Mesendoderm (in vitro differentiated cells): ENCODE measurements around the gene RECQL5. TPM values are rescaled to one million over a fixed set of nuclear protein-coding genes. Genes with fewer than 3 reads are reported as not detected.

Source experiments
- DNase-seq: peaks from one replicate; pipeline ENCODE4 v3.0.0; 2013
- H2AK5ac ChIP-seq: 2 replicates; pipeline ENCODE4 v1.6.1; 2013; ENCODE audit warnings: low read length, inconsistent platforms
- H2BK120ac ChIP-seq: 2 replicates; pipeline ENCODE4 v1.6.1; 2013; ENCODE audit warnings: low read depth, mild to moderate bottlenecking, low read length, moderate library complexity, mixed read lengths
- H2BK15ac ChIP-seq: replicated peaks from 2 replicates; pipeline ENCODE4 v1.6.1; 2013; ENCODE audit warnings: low read depth, mild to moderate bottlenecking, moderate library complexity
- H2BK5ac ChIP-seq: 2 replicates; pipeline ENCODE4 v1.6.1; 2013; ENCODE audit warnings: low read length, inconsistent platforms
- H3K18ac ChIP-seq: 2 replicates; pipeline ENCODE4 v1.6.1; 2013; ENCODE audit warnings: mild to moderate bottlenecking, low read length, mixed read lengths
- H3K23ac ChIP-seq: one replicate; pipeline ENCODE4 v1.6.1; 2013; ENCODE audit warnings: low read length
- H3K27ac ChIP-seq: 2 replicates; pipeline ENCODE4 v1.5.1; 2013; ENCODE audit warnings: low read depth, mild to moderate bottlenecking, inconsistent platforms, low read length, moderate library complexity
- H3K27me3 ChIP-seq: 2 replicates; pipeline ENCODE4 v1.6.1; 2013; ENCODE audit warnings: low read length, control low read depth, mild to moderate bottlenecking, inconsistent platforms; ENCODE audit not compliant: insufficient read depth, poor library complexity
- H3K36me3 ChIP-seq: 2 replicates; pipeline ENCODE4 v1.6.1; 2013; ENCODE audit warnings: low read length, inconsistent platforms; ENCODE audit not compliant: control insufficient read depth, insufficient read depth
- H3K4ac ChIP-seq: one replicate; pipeline ENCODE4 v1.6.1; 2013; ENCODE audit warnings: low read depth, mild to moderate bottlenecking, low read length, moderate library complexity
- H3K4me1 ChIP-seq: 2 replicates; pipeline ENCODE4 v1.6.1; 2013; ENCODE audit warnings: low read depth, low read length, inconsistent platforms; ENCODE audit not compliant: control insufficient read depth
- H3K4me2 ChIP-seq: 2 replicates; pipeline ENCODE4 v1.6.1; 2013; ENCODE audit warnings: low read length
- H3K4me3 ChIP-seq: 2 replicates; pipeline ENCODE4 v1.5.1; 2013; ENCODE audit warnings: mild to moderate bottlenecking, low read length
- H3K56ac ChIP-seq: one replicate; pipeline ENCODE4 v1.6.1; 2013; ENCODE audit warnings: low read length
- H3K79me1 ChIP-seq: 2 replicates; pipeline ENCODE4 v1.6.1; 2013; ENCODE audit warnings: low read length, inconsistent platforms
- H3K79me2 ChIP-seq: 2 replicates; pipeline ENCODE4 v1.6.1; 2013; ENCODE audit warnings: mild to moderate bottlenecking, low read length; ENCODE audit not compliant: control insufficient read depth, insufficient read depth
- H3K9ac ChIP-seq: 2 replicates; pipeline ENCODE4 v1.6.1; 2013; ENCODE audit warnings: low read length, inconsistent platforms
- H4K5ac ChIP-seq: one replicate; pipeline ENCODE4 v1.6.1; 2013; ENCODE audit warnings: low read length
- H4K8ac ChIP-seq: one replicate; pipeline ENCODE4 v1.6.1; 2013; ENCODE audit warnings: low read depth, mild to moderate bottlenecking, control low read depth, low read length, moderate library complexity
- WGBS: extraction: QIAGEN DNeasy Blood & Tissue Kit; methylation state at CpG from one replicate; pipeline ENCODE4 v1.1.7; 2013; ENCODE audit warnings: low lambda C conversion rate, missing lambda C conversion rate; ENCODE audit not compliant: insufficient coverage; ENCODE audit errors: extremely low coverage; 5-methylcytosine and 5-hydroxymethylcytosine counted together
- polyA plus RNA-seq, 2 experiments: library from polyadenylated mRNA; stranded (reverse); fragments of 200-250 nt; gene quantifications; one replicate each; pipeline ENCODE4 v1.2.3, GENCODE V29; 2013

RECQL5 gene
- polyA plus RNA-seq (2013, experiment 1 of 2) = 12.6 TPM
- 11.4 TPM for polyA plus RNA-seq (2013, experiment 2 of 2)

DNA sequence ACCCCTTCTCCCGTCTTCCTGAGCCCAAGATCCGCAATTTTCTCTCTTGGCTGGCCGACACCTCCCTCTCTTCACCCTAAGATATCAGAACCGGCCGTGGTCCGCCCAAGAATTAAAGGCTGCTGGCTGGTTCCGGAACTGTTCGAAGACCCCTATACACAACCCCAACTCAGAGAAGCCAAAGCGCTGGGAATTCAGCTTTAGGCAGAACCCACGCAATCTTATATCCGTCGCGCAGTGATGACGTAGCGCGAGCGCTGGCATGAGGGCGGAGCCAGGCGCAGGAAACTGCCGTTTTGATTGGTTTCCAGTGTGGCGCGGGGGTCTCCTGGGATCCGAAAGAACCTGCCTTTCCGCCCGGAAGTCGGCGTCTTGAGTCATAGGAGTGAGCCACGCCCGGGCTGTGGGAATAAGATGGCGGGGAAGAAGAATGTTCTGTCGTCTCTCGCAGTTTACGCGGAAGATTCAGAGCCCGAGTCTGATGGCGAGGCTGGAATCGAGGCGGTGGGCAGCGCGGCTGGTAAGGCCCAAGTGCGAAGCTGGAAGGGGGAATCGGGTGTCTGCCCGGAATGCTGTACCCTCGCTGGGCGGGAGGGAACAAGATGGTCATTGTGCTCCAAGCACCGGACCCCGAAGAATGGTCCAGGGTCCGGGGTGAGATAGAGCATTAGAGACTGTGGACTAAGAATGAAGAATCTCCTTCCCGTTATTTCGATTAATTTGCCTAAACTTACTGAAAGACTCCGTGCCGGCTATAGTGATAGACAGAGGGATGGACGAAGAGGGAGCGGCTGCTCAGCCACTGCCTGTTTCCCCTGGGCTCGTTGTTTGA is at the start of gene RECQL5, which contains the start of gene SAP30BP:
Gene RECQL5 (minus strand): TSS at position 196 of the 832 bp plus-strand sequence. CDS start 597 bp downstream, outside the sequence.
Gene SAP30BP (plus strand): TSS at position 380 of the 832 bp plus-strand sequence. CDS start 35 bp downstream, at position 415.
- H3K4me3 ChIP-seq = peak within 1 kb of the TSS; percentile 88
- WGBS = no CpG with 5 or more reads among the region's 55 CpGs
- peaks cover 9% of the 10 kb centered on the region for H3K79me1 ChIP-seq
- peak within 1 kb of the TSS; percentile 15 for H4K5ac ChIP-seq
- no peak within 1 kb of the TSS for H2AK5ac ChIP-seq
- no peak within 1 kb of the TSS for H3K18ac ChIP-seq
- H3K4me1 ChIP-seq = no peaks in the 10 kb centered on the region
- H3K27ac ChIP-seq = no peak within 1 kb of the TSS
- H3K9ac ChIP-seq = peak within 1 kb of the TSS; percentile 92
- H3K4ac ChIP-seq = no peak within 1 kb of the TSS
- peak within 1 kb of the TSS; percentile 97 for H4K8ac ChIP-seq
- H2BK15ac ChIP-seq = no peak within 1 kb of the TSS
- H3K79me2 ChIP-seq = peaks cover 27% of the 10 kb centered on the region
- peak within 1 kb of the TSS; percentile 95 for H3K56ac ChIP-seq
- H3K36me3 ChIP-seq = no peaks in the 10 kb centered on the region
- peak; percentile 99 for DNase-seq
- peak within 1 kb of the TSS; percentile 84 for H3K4me2 ChIP-seq
- no peaks in the 10 kb centered on the region for H3K27me3 ChIP-seq
- no peak within 1 kb of the TSS for H2BK5ac ChIP-seq
- no peak within 1 kb of the TSS for H3K23ac ChIP-seq
- no peak within 1 kb of the TSS for H2BK120ac ChIP-seq

DNA sequence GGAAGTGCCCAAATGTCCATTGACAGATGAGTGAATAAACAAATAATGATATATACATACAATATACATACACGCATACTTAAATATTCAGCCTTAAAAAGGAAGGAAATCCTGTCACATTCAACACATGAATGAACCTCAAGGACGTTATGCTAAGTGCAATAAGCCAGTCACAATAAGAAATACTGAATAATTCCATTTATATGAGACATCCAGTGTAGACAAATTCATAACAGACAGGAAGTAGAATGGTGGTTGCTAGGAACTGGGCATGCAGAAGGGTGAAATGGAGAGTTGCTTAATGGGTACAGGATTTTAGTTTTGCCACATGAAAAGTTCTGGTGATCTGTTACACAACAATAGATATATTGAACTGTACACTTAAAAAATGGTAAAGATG is 45.5 kb upstream of the RECQL5 start:
- no peak overlapping the region for H2BK120ac ChIP-seq
- no CpG with 5 or more reads among the region's 2 CpGs for WGBS
- no peak for DNase-seq
- no peak overlapping the region for H3K18ac ChIP-seq
- no peak overlapping the region for H2AK5ac ChIP-seq
- no peak overlapping the region for H2BK5ac ChIP-seq
- no peak overlapping the region for H3K4me2 ChIP-seq
- H3K36me3 ChIP-seq = no peaks in the 10 kb centered on the region
- no peak overlapping the region for H3K27ac ChIP-seq
- no peaks in the 10 kb centered on the region for H3K4me1 ChIP-seq
- H3K9ac ChIP-seq = no peak overlapping the region
- H3K4ac ChIP-seq = no peak overlapping the region
- H3K79me1 ChIP-seq = no peaks in the 10 kb centered on the region
- H4K8ac ChIP-seq = no peak overlapping the region
- no peaks in the 10 kb centered on the region for H3K27me3 ChIP-seq
- H3K23ac ChIP-seq = no peak overlapping the region
- H2BK15ac ChIP-seq = no peak overlapping the region
- no peaks in the 10 kb centered on the region for H3K79me2 ChIP-seq
- H3K4me3 ChIP-seq = no peak overlapping the region
- no peak overlapping the region for H3K56ac ChIP-seq
- H4K5ac ChIP-seq = no peak overlapping the region

DNA sequence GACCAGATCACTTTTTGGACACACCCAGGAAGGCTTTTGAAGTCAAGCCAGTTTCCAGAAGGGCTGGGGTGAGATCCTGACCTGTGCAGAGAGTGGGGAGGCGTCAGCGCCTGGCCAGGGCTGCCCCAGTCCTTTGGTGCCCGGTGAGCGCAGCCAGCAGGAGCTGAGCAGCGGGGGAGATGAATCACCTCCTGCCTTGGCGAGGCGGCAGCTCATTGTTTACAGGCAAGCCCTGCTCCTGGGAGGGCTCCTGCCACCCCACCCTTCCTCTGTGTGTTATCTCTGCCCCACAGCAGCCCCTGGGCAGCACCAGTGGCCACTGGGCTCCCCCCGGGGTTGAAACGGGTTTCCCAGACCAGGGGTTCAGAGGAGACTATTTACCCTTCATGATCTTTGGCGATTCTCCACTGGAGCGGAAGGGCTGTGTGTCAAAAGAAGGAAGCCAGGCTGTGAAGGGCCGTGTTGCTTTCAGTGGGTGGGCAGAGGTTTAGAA is 40.2 kb upstream of the RECQL5 start:
- no peak overlapping the region for H2AK5ac ChIP-seq
- H3K79me1 ChIP-seq = no peaks in the 10 kb centered on the region
- H4K8ac ChIP-seq = no peak overlapping the region
- H2BK15ac ChIP-seq = no peak overlapping the region
- H3K4me3 ChIP-seq = no peak overlapping the region
- H3K36me3 ChIP-seq = peaks cover 11% of the 10 kb centered on the region
- H3K79me2 ChIP-seq = no peaks in the 10 kb centered on the region
- no CpG with 5 or more reads among the region's 12 CpGs for WGBS
- H2BK120ac ChIP-seq = no peak overlapping the region
- H3K23ac ChIP-seq = no peak overlapping the region
- no peak for DNase-seq
- H3K18ac ChIP-seq = no peak overlapping the region
- no peak overlapping the region for H3K4me2 ChIP-seq
- no peak overlapping the region for H2BK5ac ChIP-seq
- no peak overlapping the region for H3K9ac ChIP-seq
- no peak overlapping the region for H4K5ac ChIP-seq
- H3K27ac ChIP-seq = no peak overlapping the region
- H3K4me1 ChIP-seq = no peaks in the 10 kb centered on the region
- H3K56ac ChIP-seq = no peak overlapping the region
- H3K27me3 ChIP-seq = no peaks in the 10 kb centered on the region
- H3K4ac ChIP-seq = no peak overlapping the region

DNA sequence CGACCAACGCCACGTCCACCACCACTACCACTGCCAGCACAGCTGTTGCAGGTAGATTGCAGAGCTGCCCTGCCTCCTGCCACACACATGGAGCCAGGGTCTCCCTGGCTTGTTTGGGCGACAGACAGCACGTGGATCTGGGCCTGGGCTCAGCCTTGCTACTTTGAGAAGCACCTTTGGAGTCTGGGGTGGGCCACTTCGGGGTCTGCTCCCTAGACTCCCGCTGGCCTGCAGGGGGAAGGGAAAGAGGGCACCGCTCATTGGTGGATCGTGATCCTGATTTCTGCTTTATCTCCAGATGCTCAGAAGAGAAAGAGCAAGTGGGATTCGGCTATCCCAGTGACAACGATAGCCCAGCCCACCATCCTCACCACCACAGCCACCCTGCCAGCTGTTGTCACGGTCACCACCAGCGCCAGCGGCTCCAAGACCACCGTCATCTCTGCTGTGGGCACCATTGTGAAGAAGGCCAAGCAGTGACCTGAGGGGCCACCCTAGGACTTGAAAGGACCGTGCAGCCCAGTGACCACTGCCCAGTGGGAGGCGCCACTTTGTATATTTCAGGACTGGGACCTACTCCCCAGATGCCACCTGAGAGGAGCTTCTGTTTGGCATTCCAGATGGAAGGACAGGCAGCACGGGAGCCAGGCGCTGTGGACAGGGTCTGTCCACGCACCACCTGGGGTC is 39.2 kb upstream of the RECQL5 start:
- WGBS = no CpG with 5 or more reads among the region's 20 CpGs
- Histone ChIP-seq H3K4ac (no peak overlapping the region), H3K27me3 (no peaks in the 10 kb centered on the region), H3K23ac (no peak overlapping the region), H4K5ac (no peak overlapping the region), H3K4me2 (no peak overlapping the region), H3K9ac (no peak overlapping the region), H2BK15ac (no peak overlapping the region), H4K8ac (no peak overlapping the region), H3K27ac (no peak overlapping the region), H2BK120ac (no peak overlapping the region), H3K56ac (no peak overlapping the region), H3K79me1 (no peaks in the 10 kb centered on the region), H3K4me3 (no peak overlapping the region), H2AK5ac (no peak overlapping the region), H3K18ac (no peak overlapping the region), H3K36me3 (peaks cover 15% of the 10 kb centered on the region), H2BK5ac (no peak overlapping the region), H3K4me1 (no peaks in the 10 kb centered on the region), H3K79me2 (no peaks in the 10 kb centered on the region)
- DNase-seq = no peak

DNA sequence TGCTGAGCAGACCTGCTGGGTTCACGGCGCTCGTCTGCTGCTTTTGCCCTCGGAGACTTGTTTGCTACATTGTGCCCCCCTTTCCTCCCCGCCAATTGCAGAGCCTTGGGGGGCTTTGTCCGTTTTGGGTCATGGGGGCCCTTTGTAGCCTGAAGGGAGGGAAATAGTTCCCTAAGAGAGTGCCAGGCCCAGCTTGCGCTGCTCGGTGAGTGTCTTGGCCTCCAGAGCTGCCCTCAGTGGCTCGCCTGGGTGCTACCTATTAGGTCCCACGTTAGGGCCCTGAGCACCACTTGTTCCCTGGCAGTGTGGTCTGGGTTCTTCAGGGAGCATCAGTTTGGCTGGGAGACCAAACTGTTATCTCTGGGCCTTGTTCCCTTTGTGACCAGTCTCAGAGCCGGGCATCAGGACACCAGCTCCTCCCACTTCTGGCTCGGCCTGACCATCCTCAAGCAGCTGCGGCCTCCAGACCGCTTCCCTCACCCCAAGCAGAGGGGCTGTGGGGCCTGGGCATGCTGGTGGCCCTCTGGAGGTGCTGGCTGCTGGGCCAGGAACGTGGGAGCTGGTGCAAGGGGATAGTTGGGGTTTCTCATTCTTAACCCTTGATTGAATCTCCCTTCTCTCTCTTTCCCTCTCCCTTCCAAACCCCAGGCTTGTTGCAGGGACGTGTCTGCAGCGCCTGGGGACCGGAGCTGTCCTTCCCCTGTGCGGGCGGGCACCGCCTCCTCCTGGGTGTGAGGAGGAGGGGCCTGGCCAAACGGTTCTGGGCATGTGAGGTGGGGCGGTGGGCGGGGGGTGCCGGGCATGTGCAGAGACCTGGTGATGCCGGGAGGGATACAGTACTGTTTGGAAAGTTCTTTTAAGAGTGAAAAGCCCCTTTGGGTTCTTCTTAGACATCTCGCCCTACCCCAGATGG is 38.3 kb upstream of the RECQL5 start:
- H3K56ac ChIP-seq = no peak overlapping the region
- no peak overlapping the region for H3K27ac ChIP-seq
- H3K36me3 ChIP-seq = peaks cover 21% of the 10 kb centered on the region

More for the DNA sequence above, 38.3 kb upstream of the RECQL5 start:
- no CpG with 5 or more reads among the region's 27 CpGs for WGBS
- Histone ChIP-seq H3K4me3 (no peak overlapping the region), H3K79me1 (no peaks in the 10 kb centered on the region), H3K27me3 (no peaks in the 10 kb centered on the region), H3K4ac (no peak overlapping the region), H3K23ac (no peak overlapping the region), H2BK15ac (no peak overlapping the region), H3K18ac (no peak overlapping the region), H3K4me2 (no peak overlapping the region), H3K79me2 (no peaks in the 10 kb centered on the region), H3K9ac (no peak overlapping the region), H3K4me1 (no peaks in the 10 kb centered on the region), H2AK5ac (no peak overlapping the region), H4K5ac (no peak overlapping the region), H4K8ac (no peak overlapping the region), H2BK120ac (no peak overlapping the region), H2BK5ac (no peak overlapping the region)
- no peak for DNase-seq
